Suprapubic skin (tissue), 4 donors: Measurements from ENCODE around the gene SMIM13. TPM values are rescaled to one million over a fixed set of nuclear protein-coding genes. Genes with fewer than 3 reads are reported as not detected.

ENCODE experiments used
- DNase-seq, 2 donors: peaks; one replicate each; pipeline ENCODE4 v3.0.0-alpha.2; 2019; ENCODE audit warnings: low spot score in 2 of 2
- H3K27ac ChIP-seq: fragments of 200-600 bp; sonication (generic); one replicate; pipeline ENCODE4 v1.5.1; 2019
- H3K27me3 ChIP-seq: fragments of 200-600 bp; sonication (generic); one replicate; pipeline ENCODE4 v1.5.1; 2019
- H3K36me3 ChIP-seq: fragments of 200-600 bp; sonication (generic); one replicate; pipeline ENCODE4 v1.5.1; 2019
- H3K4me1 ChIP-seq: fragments of 200-600 bp; sonication (generic); one replicate; pipeline ENCODE4 v1.5.1; 2019
- H3K4me3 ChIP-seq: fragments of 200-600 bp; sonication (generic); one replicate; pipeline ENCODE4 v1.5.1; 2019; ENCODE audit warnings: mild to moderate bottlenecking
- H3K9me3 ChIP-seq: fragments of 200-600 bp; sonication (generic); one replicate; pipeline ENCODE4 v1.5.1; 2019
- CTCF ChIP-seq, 2 donors: fragments of 200-600 bp in 1 of 2; fragments of 450-650 bp in 1 of 2; sonication (generic) in 1 of 2; IDR thresholded peaks; one replicate each; pipeline ENCODE4 v1.5.1; 2016 to 2019; ENCODE audit warnings: antibody characterized with exemption in 2 of 2, mild to moderate bottlenecking in 1 of 2, moderate library complexity in 1 of 2
- EP300 ChIP-seq: sonication (generic); formaldehyde crosslinking; IDR thresholded peaks from one replicate; pipeline ENCODE4 v1.6.1; 2017; ENCODE audit warnings: antibody characterized with exemption
- POLR2A ChIP-seq, 2 donors: fragments of 450-650 bp; IDR thresholded peaks; one replicate each; pipeline ENCODE4 v1.6.1; 2017; ENCODE audit warnings: antibody characterized with exemption in 2 of 2, mild to moderate bottlenecking in 2 of 2, moderate library complexity in 2 of 2
- POLR2AphosphoS5 ChIP-seq, 3 donors: sonication (generic); formaldehyde crosslinking; IDR thresholded peaks; one replicate each; pipeline ENCODE4 v1.6.1; 2017; ENCODE audit warnings: antibody characterized with exemption in 3 of 3
- WGBS: methylation state at CpG from one replicate; pipeline ENCODE4 v1.1.5; 2018; 5-methylcytosine and 5-hydroxymethylcytosine counted together
- total RNA-seq, 4 donors: library from RNA; depleted of rRNA; stranded (reverse); fragments of >200 nt; gene quantifications; one replicate each; pipeline ENCODE4 v1.1.0, GENCODE V29; 2016

Gene SMIM13
- total RNA-seq, 4 donors from 2014 or later: 9.3 to 15.6 (median 10.7) TPM

GRCh38 chr6:11064836-11065235, 28.8 kb upstream of the SMIM13 start:
- 54% methylated on average over 3 of the region's 3 CpGs for WGBS
- H3K36me3 ChIP-seq: no peaks in the 10 kb centered on the region
- DNase-seq: no peak

GRCh38 chr6:11065436-11066202, 28.0 kb upstream of the SMIM13 start:
- Histone ChIP-seq H3K4me3 (no peak overlapping the region), H3K27ac (no peak overlapping the region), H3K36me3 (no peaks in the 10 kb centered on the region), H3K9me3 (no peaks in the 10 kb centered on the region), H3K27me3 (no peaks in the 10 kb centered on the region), H3K4me1 (no peaks in the 10 kb centered on the region)
- DNase-seq: no peak
- TF ChIP-seq EP300 (no peak), POLR2AphosphoS5 (IDR thresholded peaks at IDR 0.05) (no peak), POLR2A (IDR thresholded peaks at IDR 0.05) (no peak), CTCF (IDR thresholded peaks at IDR 0.05) (no peak)
- 87% methylated on average over 6 of the region's 6 CpGs for WGBS

More at GRCh38 chr6:11064836-11065235, 28.8 kb upstream of the SMIM13 start:
- Histone ChIP-seq H3K9me3 (no peaks in the 10 kb centered on the region), H3K27ac (no peak overlapping the region), H3K27me3 (no peaks in the 10 kb centered on the region), H3K4me1 (no peaks in the 10 kb centered on the region), H3K4me3 (no peak overlapping the region)
- no peak for TF ChIP-seq CTCF (IDR thresholded peaks at IDR 0.05)
- no peak for TF ChIP-seq EP300
- TF ChIP-seq POLR2A (IDR thresholded peaks at IDR 0.05): no peak
- no peak for TF ChIP-seq POLR2AphosphoS5 (IDR thresholded peaks at IDR 0.05)

GRCh38 chr6:11066505-11067347, 26.9 kb upstream of the SMIM13 start:
- no peaks in the 10 kb centered on the region for H3K27me3 ChIP-seq
- no peaks in the 10 kb centered on the region for H3K36me3 ChIP-seq
- 91% methylated on average over 6 of the region's 6 CpGs for WGBS
- H3K4me1 ChIP-seq: no peaks in the 10 kb centered on the region
- no peak for DNase-seq
- H3K9me3 ChIP-seq: no peaks in the 10 kb centered on the region
- no peak overlapping the region for H3K27ac ChIP-seq
- H3K4me3 ChIP-seq: no peak overlapping the region
- TF ChIP-seq POLR2AphosphoS5 (IDR thresholded peaks at IDR 0.05) (no peak), POLR2A (IDR thresholded peaks at IDR 0.05) (no peak)

- 54% methylated on average over 2 of the region's 2 CpGs for WGBS
- no peaks in the 10 kb centered on the region for H3K36me3 ChIP-seq
- H3K9me3 ChIP-seq: no peaks in the 10 kb centered on the region
- H3K27ac ChIP-seq: no peak overlapping the region
- no peak for DNase-seq
- no peak overlapping the region for H3K4me3 ChIP-seq
- H3K27me3 ChIP-seq: no peaks in the 10 kb centered on the region
- H3K4me1 ChIP-seq: no peaks in the 10 kb centered on the region
- TF ChIP-seq POLR2A (IDR thresholded peaks at IDR 0.05) (no peak), EP300 (no peak), POLR2AphosphoS5 (IDR thresholded peaks at IDR 0.05) (no peak), CTCF (IDR thresholded peaks at IDR 0.05) (no peak)
These were observed 26.3 kb upstream of the SMIM13 start for GRCh38 chr6:11067348-11067747.

GRCh38 chr6:11069760-11070159, 23.9 kb upstream of the SMIM13 start:
- Histone ChIP-seq H3K27me3 (no peaks in the 10 kb centered on the region), H3K36me3 (no peaks in the 10 kb centered on the region), H3K9me3 (no peaks in the 10 kb centered on the region), H3K4me1 (no peaks in the 10 kb centered on the region), H3K4me3 (no peak overlapping the region), H3K27ac (no peak overlapping the region)
- DNase-seq: no peak
- WGBS: 78% methylated on average over 2 of the region's 2 CpGs
- no peak for TF ChIP-seq EP300
- TF ChIP-seq POLR2AphosphoS5 (IDR thresholded peaks at IDR 0.05): no peak
- TF ChIP-seq CTCF (IDR thresholded peaks at IDR 0.05): no peak
- TF ChIP-seq POLR2A (IDR thresholded peaks at IDR 0.05): no peak
